H9 (cell line): ENCODE results near the gene C4orf51. TPM values are rescaled to one million over a fixed set of nuclear protein-coding genes. Genes with fewer than 3 reads are reported as not detected.
A peak's percentile ranks its signal among the peaks of the same experiment; 100 is the strongest.

Source experiments
- DNase-seq: peaks from one replicate; pipeline ENCODE4 v3.0.0-alpha.2; 2017
- H2AFZ ChIP-seq: one replicate; pipeline ENCODE4 v1.6.1; 2013; ENCODE audit warnings: mild to moderate bottlenecking, low read length, control low read depth, moderate library complexity
- H2AK5ac ChIP-seq: 2 replicates; pipeline ENCODE4 v1.6.1; 2013; ENCODE audit warnings: low read length, control low read depth, mixed read lengths; ENCODE audit not compliant: insufficient read length
- H2BK120ac ChIP-seq: one replicate; pipeline ENCODE4 v1.6.1; 2013; ENCODE audit warnings: low read depth, mild to moderate bottlenecking, low read length, control low read depth, inconsistent platforms; ENCODE audit not compliant: poor library complexity, severe bottlenecking
- H2BK12ac ChIP-seq: 2 replicates; pipeline ENCODE4 v1.6.1; 2013; ENCODE audit warnings: low read length, control low read depth, mixed read lengths, low read depth; ENCODE audit not compliant: insufficient read length
- H2BK15ac ChIP-seq: 2 replicates; pipeline ENCODE4 v1.6.1; 2013; ENCODE audit warnings: low read depth, low read length, control low read depth
- H2BK20ac ChIP-seq: one replicate; pipeline ENCODE4 v1.6.1; 2013; ENCODE audit warnings: low read depth, mild to moderate bottlenecking, low read length, control low read depth, inconsistent platforms; ENCODE audit not compliant: poor library complexity, severe bottlenecking
- H2BK5ac ChIP-seq: 2 replicates; pipeline ENCODE4 v1.6.1; 2013; ENCODE audit warnings: low read length, control low read depth, mixed read lengths; ENCODE audit not compliant: insufficient read length
- H3K14ac ChIP-seq: 2 replicates; pipeline ENCODE4 v1.6.1; 2013; ENCODE audit warnings: low read length, control low read depth; ENCODE audit not compliant: insufficient read depth
- H3K18ac ChIP-seq: 2 replicates; pipeline ENCODE4 v1.6.1; 2013; ENCODE audit warnings: low read depth, mild to moderate bottlenecking, mixed read lengths, low read length, control low read depth; ENCODE audit not compliant: insufficient read length
- H3K23ac ChIP-seq: 2 replicates; pipeline ENCODE4 v1.6.1; 2013; ENCODE audit warnings: low read length, control low read depth, mixed read lengths, low read depth; ENCODE audit not compliant: insufficient read length
- H3K23me2 ChIP-seq: 2 replicates; pipeline ENCODE4 v1.6.1; 2013; ENCODE audit warnings: low read depth, mild to moderate bottlenecking, mixed read lengths, low read length, control low read depth; ENCODE audit not compliant: insufficient read length, poor library complexity, severe bottlenecking
- H3K27ac ChIP-seq: 2 replicates; pipeline ENCODE4 v1.5.1; 2013; ENCODE audit warnings: low read length, control low read depth, mixed read lengths, low read depth; ENCODE audit not compliant: insufficient read length
- H3K27me3 ChIP-seq: 2 replicates; pipeline ENCODE4 v1.6.1; 2013; ENCODE audit warnings: low read length, control low read depth, inconsistent platforms; ENCODE audit not compliant: insufficient read depth
- H3K4ac ChIP-seq: 2 replicates; pipeline ENCODE4 v1.6.1; 2013; ENCODE audit warnings: low read depth, mild to moderate bottlenecking, control low read depth, inconsistent platforms, low read length, moderate library complexity
- H3K4me1 ChIP-seq: 2 replicates; pipeline ENCODE4 v1.6.1; 2013; ENCODE audit warnings: low read length, control low read depth, inconsistent platforms; ENCODE audit not compliant: insufficient read depth
- H3K4me2 ChIP-seq: 2 replicates; pipeline ENCODE4 v1.6.1; 2013; ENCODE audit warnings: low read length, control low read depth, mixed read lengths; ENCODE audit not compliant: insufficient read length, insufficient read depth
- H3K56ac ChIP-seq: 2 replicates; pipeline ENCODE4 v1.6.1; 2013; ENCODE audit warnings: low read depth, mild to moderate bottlenecking, mixed read lengths, low read length, control low read depth; ENCODE audit not compliant: insufficient read length
- H3K79me1 ChIP-seq: 2 replicates; pipeline ENCODE4 v1.6.1; 2013; ENCODE audit warnings: low read depth, mild to moderate bottlenecking, moderate library complexity, low read length, control low read depth, inconsistent platforms; ENCODE audit not compliant: insufficient read depth, poor library complexity, severe bottlenecking
- H3K79me2 ChIP-seq: 2 replicates; pipeline ENCODE4 v1.6.1; 2013; ENCODE audit warnings: low read length, control low read depth, inconsistent platforms; ENCODE audit not compliant: insufficient read depth
- H3K9ac ChIP-seq: 2 replicates; pipeline ENCODE4 v1.6.1; 2013; ENCODE audit warnings: low read length, control low read depth, mixed read lengths; ENCODE audit not compliant: insufficient read length; ENCODE audit errors: extremely low read depth
- H3K9me3 ChIP-seq: one replicate; pipeline ENCODE4 v1.6.1; 2013; ENCODE audit warnings: low read depth, low read length, inconsistent platforms; ENCODE audit not compliant: control insufficient read depth
- H3T11ph ChIP-seq: one replicate; pipeline ENCODE4 v1.6.1; 2013; ENCODE audit warnings: mild to moderate bottlenecking, low read length, control low read depth, inconsistent platforms
- H4K20me1 ChIP-seq: one replicate; pipeline ENCODE4 v1.6.1; 2013; ENCODE audit not compliant: control insufficient read depth, insufficient read length, insufficient read depth
- H4K5ac ChIP-seq: 2 replicates; pipeline ENCODE4 v1.6.1; 2013; ENCODE audit warnings: low read depth, mild to moderate bottlenecking, mixed read lengths, low read length, control low read depth; ENCODE audit not compliant: insufficient read length
- H4K8ac ChIP-seq: replicated peaks from 2 replicates; pipeline ENCODE4 v1.6.1; 2013; ENCODE audit warnings: low read length, control low read depth, mixed read lengths, low read depth; ENCODE audit not compliant: insufficient read length
- H4K91ac ChIP-seq: 2 replicates; pipeline ENCODE4 v1.6.1; 2013; ENCODE audit warnings: low read depth, mild to moderate bottlenecking, moderate library complexity, mixed read lengths, low read length, control low read depth; ENCODE audit not compliant: insufficient read length
- H3K27ac Mint-ChIP-seq, 3 experiments: 2 replicates in 2 of 3; 3 replicates in 1 of 3; pipeline ENCODE4 v1.8.0; 2020 to 2021; ENCODE audit warnings: mixed read lengths in 3 of 3, mild to moderate bottlenecking in 1 of 3, moderate library complexity in 1 of 3
- H3K27me3 Mint-ChIP-seq: 2 replicates; pipeline ENCODE4 v1.8.0; 2021; ENCODE audit warnings: low read depth, mild to moderate bottlenecking, moderate library complexity, mixed read lengths
- H3K36me3 Mint-ChIP-seq, 3 experiments: 2 replicates in 2 of 3; 3 replicates in 1 of 3; pipeline ENCODE4 v1.8.0; 2020 to 2021; ENCODE audit warnings: low read depth in 3 of 3, mixed read lengths in 3 of 3; ENCODE audit not compliant: insufficient read depth in 1 of 3
- H3K4me1 Mint-ChIP-seq, 2 experiments: 2 replicates each; pipeline ENCODE4 v1.8.0; 2020; ENCODE audit warnings: mixed read lengths in 2 of 2
- H3K4me3 Mint-ChIP-seq, 2 experiments: 2 replicates in 1 of 2; 3 replicates in 1 of 2; pipeline ENCODE4 v1.8.0; 2020 to 2021; ENCODE audit warnings: mild to moderate bottlenecking in 2 of 2, mixed read lengths in 2 of 2, moderate library complexity in 1 of 2
- H3K9me3 Mint-ChIP-seq, 2 experiments: 2 replicates in 1 of 2; 3 replicates in 1 of 2; pipeline ENCODE4 v1.8.0; 2020; ENCODE audit warnings: mild to moderate bottlenecking in 2 of 2, mixed read lengths in 2 of 2, moderate library complexity in 1 of 2
- CTCF ChIP-seq: fragments of 200-600 bp; sonication (generic); conservative IDR thresholded peaks from 3 replicates; pipeline ENCODE4 v1.8.0; 2021; ENCODE audit warnings: antibody characterized with exemption, mild to moderate bottlenecking
- WGBS: extraction: QIAGEN DNeasy Blood & Tissue Kit; methylation state at CpG from one replicate; pipeline ENCODE4 v1.1.7; 2013; ENCODE audit warnings: missing lambda C conversion rate, low lambda C conversion rate, mixed read lengths; ENCODE audit not compliant: insufficient read length; ENCODE audit errors: extremely low coverage; 5-methylcytosine and 5-hydroxymethylcytosine counted together
- total RNA-seq: library from RNA; stranded (reverse); gene quantifications from 2 replicates; pipeline ENCODE4 v1.2.1, GENCODE V29; 2021

C4orf51 gene
- total RNA-seq, 1 experiment from 2014 or later: 6.0 TPM

GRCh38 chr4:145755802-145756201, 75.9 kb downstream of the C4orf51 start:
- no peaks in the 10 kb centered on the region for H3K9me3 ChIP-seq
- H3K4me2 ChIP-seq: no peak overlapping the region
- no peak for TF ChIP-seq CTCF

More at GRCh38 chr4:145755802-145756201, 75.9 kb downstream of the C4orf51 start:
- H3K27me3 ChIP-seq: no peaks in the 10 kb centered on the region
- no peaks in the 10 kb centered on the region for H3K79me2 ChIP-seq
- no peak overlapping the region for H2AK5ac ChIP-seq
- H4K91ac ChIP-seq: no peak overlapping the region
- Mint-ChIP-seq H3K36me3 (peaks cover 13 to 29% (median 20%) of the 10 kb centered on the region in 3 experiments), H3K27me3 (no peaks in the 10 kb centered on the region; the same call in 1 of the 2 replicates), H3K4me1 (no peaks in the 10 kb centered on the region), H3K4me3 (no peak overlapping the region), H3K9me3 (no peaks in the 10 kb centered on the region), H3K27ac (peak overlapping the region in 1 of 3 experiments; percentile 38; a peak in 1 of 7 replicates)
- no peak overlapping the region for H4K8ac ChIP-seq
- no peak overlapping the region for H2BK5ac ChIP-seq
- no peak overlapping the region for H3K14ac ChIP-seq
- H3K18ac ChIP-seq: no peak overlapping the region
- WGBS: no CpG with 5 or more reads among the region's 2 CpGs
- H2BK12ac ChIP-seq: no peak overlapping the region
- H3K27ac ChIP-seq: no peak overlapping the region
- H4K5ac ChIP-seq: no peak overlapping the region
- H2BK15ac ChIP-seq: no peak overlapping the region
- no peak overlapping the region for H3K56ac ChIP-seq
- H2BK120ac ChIP-seq: no peak overlapping the region
- H3K9ac ChIP-seq: no peak overlapping the region
- no peak overlapping the region for H2AFZ ChIP-seq
- H3T11ph ChIP-seq: no peak overlapping the region
- no peak overlapping the region for H2BK20ac ChIP-seq
- H3K79me1 ChIP-seq: no peaks in the 10 kb centered on the region
- no peaks in the 10 kb centered on the region for H3K4me1 ChIP-seq
- H3K4ac ChIP-seq: no peak overlapping the region
- no peak for DNase-seq
- H3K23ac ChIP-seq: no peak overlapping the region
- no peaks in the 10 kb centered on the region for H4K20me1 ChIP-seq
- H3K23me2 ChIP-seq: no peaks in the 10 kb centered on the region
